Lower leg skin (tissue), 4 donors: ENCODE data around the gene MYCBP2. TPM values are rescaled to one million over a fixed set of nuclear protein-coding genes. Genes with fewer than 3 reads are reported as not detected.
"Not testable (repeated sequence)": the region's sequence is repeated elsewhere in the genome, so short reads cannot be mapped to it uniquely, and the experiment has no call there.

Experiments used
- DNase-seq, 2 donors: peaks; one replicate each; pipeline ENCODE4 v3.0.0-alpha.2; 2019; ENCODE audit warnings: low spot score in 2 of 2
- H3K4me3 ChIP-seq: fragments of 200-600 bp; sonication (generic); 2 replicates; pipeline ENCODE4 v1.5.1; 2017; ENCODE audit warnings: mild to moderate bottlenecking, low read depth; ENCODE audit not compliant: poor library complexity, severe bottlenecking
- POLR2A ChIP-seq, 2 donors: fragments of 450-650 bp; IDR thresholded peaks; one replicate each; pipeline ENCODE4 v1.6.1; 2016 to 2017; ENCODE audit warnings: antibody characterized with exemption in 2 of 2, mild to moderate bottlenecking in 1 of 2, moderate library complexity in 1 of 2
- WGBS, 2 donors: methylation state at CpG; one replicate each; pipeline ENCODE4 v1.1.5; 2018; 5-methylcytosine and 5-hydroxymethylcytosine counted together
- intact Hi-C: fragments of 100-400 bp; cut with DNase I; formaldehyde crosslinking; loops from one replicate; pipeline ENCODE4 v1.15.0; 2023; ENCODE audit warnings: low total_unique reads
- total RNA-seq, 4 donors: library from RNA; depleted of rRNA; stranded (reverse); fragments of >200 nt; gene quantifications; one replicate each; pipeline ENCODE4 v1.1.0, GENCODE V29; 2016
- TF ChIP-seq, protein P1 (sequence below), 3 donors: fragments of 450-650 bp; IDR thresholded peaks; one replicate each; pipeline ENCODE4 v1.5.1; 2016; ENCODE audit warnings: antibody characterized with exemption in 3 of 3, mild to moderate bottlenecking in 3 of 3, moderate library complexity in 2 of 3

MYCBP2 gene
- total RNA-seq, 4 donors from 2014 or later: 189 to 242 (median 231) TPM

DNA sequence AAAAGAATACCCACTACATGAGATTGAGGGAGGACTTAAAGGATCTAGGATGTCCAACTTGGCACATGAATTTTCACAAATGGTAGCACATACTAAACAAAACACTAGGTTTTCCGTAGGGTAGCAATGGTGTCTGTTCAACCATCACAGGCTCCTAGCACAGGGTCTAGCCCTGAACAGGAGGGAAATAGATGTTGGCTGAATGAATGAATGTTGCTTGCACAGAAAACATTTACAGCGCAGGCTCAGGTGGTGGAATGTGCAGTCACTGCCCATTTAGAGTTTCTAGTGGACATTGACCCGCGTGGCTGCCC, 1.9 kb upstream of the MYCBP2 start:
- intact Hi-C loops: no loop called here
- 3% methylated on average over 4 of the region's 4 CpGs for WGBS, 2 donors

DNA sequence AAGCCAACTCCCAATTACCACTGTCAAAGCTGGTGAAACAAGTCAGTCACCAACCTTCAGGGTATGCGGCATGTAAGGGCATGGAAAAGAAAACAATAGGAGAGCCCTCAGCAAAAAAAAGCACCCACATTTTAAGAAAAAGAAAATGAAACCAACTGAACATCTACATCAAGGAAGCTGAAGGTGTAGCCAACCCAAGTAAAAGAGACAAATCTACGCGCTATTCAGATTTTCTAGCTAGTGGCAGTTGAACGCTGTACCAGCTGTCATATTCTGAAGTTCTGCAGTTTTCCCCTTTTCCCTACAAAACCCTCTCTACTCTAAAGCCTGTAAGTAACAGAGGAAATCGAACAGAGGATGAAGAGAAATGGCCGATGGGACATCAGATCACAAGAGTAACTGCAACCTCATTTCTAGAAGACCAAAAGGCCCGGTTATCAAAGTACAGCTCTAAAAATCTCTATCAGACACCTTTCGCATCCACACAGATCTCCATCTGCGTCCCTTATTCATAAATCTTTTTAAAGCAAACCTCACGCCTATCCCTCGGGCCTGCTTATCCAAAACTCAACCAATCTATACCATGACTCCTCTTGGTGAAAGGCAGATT, 1.4 kb downstream of the MYCBP2 start:
- DNase-seq: no peak
- 2% methylated on average over 11 of the region's 11 CpGs for WGBS, 2 donors
- intact Hi-C loops: no loop called here
- peak overlapping the region; percentile 97 for H3K4me3 ChIP-seq
- TF ChIP-seq POLR2A (IDR thresholded peaks at IDR 0.05): no peak
- TF ChIP-seq, protein P1, sequence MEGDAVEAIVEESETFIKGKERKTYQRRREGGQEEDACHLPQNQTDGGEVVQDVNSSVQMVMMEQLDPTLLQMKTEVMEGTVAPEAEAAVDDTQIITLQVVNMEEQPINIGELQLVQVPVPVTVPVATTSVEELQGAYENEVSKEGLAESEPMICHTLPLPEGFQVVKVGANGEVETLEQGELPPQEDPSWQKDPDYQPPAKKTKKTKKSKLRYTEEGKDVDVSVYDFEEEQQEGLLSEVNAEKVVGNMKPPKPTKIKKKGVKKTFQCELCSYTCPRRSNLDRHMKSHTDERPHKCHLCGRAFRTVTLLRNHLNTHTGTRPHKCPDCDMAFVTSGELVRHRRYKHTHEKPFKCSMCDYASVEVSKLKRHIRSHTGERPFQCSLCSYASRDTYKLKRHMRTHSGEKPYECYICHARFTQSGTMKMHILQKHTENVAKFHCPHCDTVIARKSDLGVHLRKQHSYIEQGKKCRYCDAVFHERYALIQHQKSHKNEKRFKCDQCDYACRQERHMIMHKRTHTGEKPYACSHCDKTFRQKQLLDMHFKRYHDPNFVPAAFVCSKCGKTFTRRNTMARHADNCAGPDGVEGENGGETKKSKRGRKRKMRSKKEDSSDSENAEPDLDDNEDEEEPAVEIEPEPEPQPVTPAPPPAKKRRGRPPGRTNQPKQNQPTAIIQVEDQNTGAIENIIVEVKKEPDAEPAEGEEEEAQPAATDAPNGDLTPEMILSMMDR (IDR thresholded peaks at IDR 0.05): no peak

More for the DNA sequence above, 1.9 kb upstream of the MYCBP2 start:
- no peak for DNase-seq
- no peak for TF ChIP-seq POLR2A (IDR thresholded peaks at IDR 0.05)
- TF ChIP-seq, protein P1 (IDR thresholded peaks at IDR 0.05): no peak
- no peak overlapping the region for H3K4me3 ChIP-seq

DNA sequence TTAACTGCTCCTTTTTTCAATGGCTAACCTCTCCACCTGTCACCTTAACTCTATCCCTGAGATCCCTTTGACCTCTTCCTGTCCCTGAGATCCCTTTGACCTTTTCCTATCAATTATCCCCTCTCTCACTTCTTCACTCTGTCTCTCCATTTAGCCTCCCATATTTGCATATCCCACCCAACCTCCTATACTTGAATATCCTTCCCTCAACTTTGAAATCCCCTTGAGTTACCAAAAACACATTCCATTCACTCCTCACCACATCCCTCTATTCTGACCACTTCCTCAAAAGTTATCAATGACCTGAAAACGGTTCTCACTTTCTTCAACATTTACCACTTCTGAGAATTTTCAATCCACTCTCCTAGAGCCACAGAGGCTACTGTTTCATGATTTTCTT, 3.0 kb downstream of the MYCBP2 start:
- 40 to 50% methylated on average over 1 of the region's 1 CpG for WGBS, 2 donors
- no peak overlapping the region for H3K4me3 ChIP-seq
- TF ChIP-seq, protein P1 (IDR thresholded peaks at IDR 0.05): no peak
- TF ChIP-seq POLR2A (IDR thresholded peaks at IDR 0.05): no peak
- DNase-seq: no peak
- intact Hi-C loops: no loop called here

DNA sequence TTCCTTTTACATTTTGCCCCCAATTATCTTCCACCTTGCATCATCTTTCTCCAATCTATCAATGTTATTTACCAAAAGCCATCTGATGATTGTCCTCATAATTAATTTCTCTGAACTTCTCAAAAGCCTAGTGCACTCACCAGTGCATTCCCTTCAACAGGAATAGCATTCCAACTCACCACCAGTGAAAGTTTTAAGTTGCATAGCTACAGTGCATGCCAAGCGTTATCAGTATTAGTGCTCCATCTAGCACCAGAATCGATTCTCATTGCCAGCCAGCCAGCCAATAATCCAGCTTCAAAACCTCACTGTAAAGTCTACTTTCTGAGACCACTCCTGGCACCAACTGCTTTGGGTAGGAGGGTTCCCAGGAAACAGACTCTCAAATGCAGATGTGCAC, 7.4 kb downstream of the MYCBP2 start:
- H3K4me3 ChIP-seq: no peak overlapping the region
- no peak for DNase-seq
- intact Hi-C loops: no loop called here
- TF ChIP-seq, protein P1 (IDR thresholded peaks at IDR 0.05): no peak
- TF ChIP-seq POLR2A (IDR thresholded peaks at IDR 0.05): no peak
- WGBS, 2 donors: 79 to 82% methylated on average over 2 of the region's 2 CpGs

DNA sequence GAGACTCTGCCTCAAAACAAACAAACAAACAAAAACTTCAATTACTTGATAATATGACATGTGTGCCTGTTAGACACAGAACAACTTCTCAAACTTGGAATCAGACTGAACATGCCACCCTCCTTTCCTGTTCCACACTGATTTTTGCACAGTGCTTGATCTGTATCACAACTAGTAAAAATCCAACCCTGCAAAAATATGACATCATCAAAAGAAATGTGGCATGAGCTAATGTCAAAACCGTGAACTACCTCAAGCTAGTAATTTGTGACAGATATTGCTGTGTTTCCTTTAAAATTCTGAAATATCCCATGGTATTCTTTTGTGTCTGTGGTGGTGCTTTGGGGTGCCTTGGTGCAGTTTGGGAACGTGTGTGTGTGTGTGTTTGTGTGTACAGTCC, 8.2 kb downstream of the MYCBP2 start:
- 63 to 66% methylated on average over 2 of the region's 2 CpGs for WGBS, 2 donors
- no peak overlapping the region for H3K4me3 ChIP-seq
- TF ChIP-seq POLR2A (IDR thresholded peaks at IDR 0.05): no peak
- TF ChIP-seq, protein P1 (IDR thresholded peaks at IDR 0.05): no peak
- intact Hi-C loops: no loop called here
- no peak for DNase-seq

DNA sequence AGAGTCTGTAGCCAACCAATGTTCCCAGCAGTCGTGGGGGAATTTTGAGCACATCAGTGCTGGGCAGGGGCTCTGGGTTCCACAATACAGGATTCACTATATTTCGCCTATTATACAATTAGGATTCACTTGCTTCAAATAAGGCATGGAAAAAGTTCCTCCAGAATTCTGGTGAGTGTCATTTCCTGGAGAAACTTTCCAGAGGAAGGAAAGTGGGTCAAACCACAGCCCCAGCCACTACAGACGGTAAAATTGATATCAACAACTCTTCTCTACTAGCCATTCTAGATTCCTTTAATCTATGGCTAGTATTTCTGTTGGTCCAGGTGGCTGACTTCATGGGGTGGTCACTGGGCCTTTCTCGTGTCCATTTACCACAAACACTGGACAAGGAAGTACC, 10.5 kb downstream of the MYCBP2 start:
- TF ChIP-seq, protein P1 (IDR thresholded peaks at IDR 0.05): no peak
- no peak for TF ChIP-seq POLR2A (IDR thresholded peaks at IDR 0.05)
- intact Hi-C loops: no loop called here
- H3K4me3 ChIP-seq: no peak overlapping the region
- no peak for DNase-seq
- 60 to 64% methylated on average over 4 of the region's 4 CpGs for WGBS, 2 donors

DNA sequence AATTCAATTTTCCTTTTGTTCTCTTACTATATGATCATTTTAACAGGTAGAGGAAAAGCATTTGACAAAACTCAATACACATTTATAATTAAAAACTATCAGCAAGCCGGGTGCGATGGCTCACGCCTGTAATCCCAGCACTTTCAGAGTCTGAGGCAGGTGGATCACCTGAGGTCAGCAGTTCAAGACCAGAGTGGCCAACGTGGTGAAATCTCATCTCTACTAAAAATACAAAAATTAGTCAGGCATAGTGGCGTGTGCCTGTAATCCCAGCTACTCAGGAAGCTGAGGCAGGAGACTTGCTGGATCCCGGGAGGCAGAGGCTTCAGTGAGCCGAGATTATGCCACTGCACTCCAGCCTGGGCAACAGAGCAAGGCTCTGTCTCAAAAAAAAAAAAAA, 11.4 kb downstream of the MYCBP2 start:
- DNase-seq, intact Hi-C loops: not testable (repeated sequence)
- 83 to 86% methylated on average over 7 of the region's 7 CpGs for WGBS, 2 donors

More for the DNA sequence above, 11.4 kb downstream of the MYCBP2 start:
- H3K4me3 ChIP-seq: not testable (repeated sequence)
